ENCODE measurements around the gene FOXK2.

DNA sequence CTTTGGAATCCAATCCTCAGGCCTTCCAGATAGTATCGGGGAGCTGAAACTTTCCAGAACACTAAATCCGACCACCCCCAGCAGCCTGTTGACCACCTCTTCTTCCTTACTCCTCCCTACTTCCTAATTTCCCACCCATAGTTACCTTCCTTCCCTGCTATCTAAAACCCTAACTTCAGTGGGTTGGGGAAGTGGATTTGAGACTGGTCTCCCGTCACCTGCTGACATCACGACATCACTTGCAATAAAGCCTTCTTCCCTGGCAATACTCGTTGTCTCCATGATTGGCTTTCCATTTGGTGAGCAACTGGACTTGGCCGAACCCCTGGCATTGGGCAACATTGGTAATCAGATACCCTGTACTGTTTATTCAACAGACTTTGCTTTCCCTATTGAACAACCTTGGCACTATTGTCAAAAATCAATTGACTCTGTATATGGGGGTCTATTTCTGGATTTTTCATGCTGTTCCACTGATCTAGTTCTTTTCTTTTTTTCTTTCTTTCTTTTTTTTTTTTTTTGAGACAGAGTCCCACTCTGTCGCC lies 11.8 kb upstream of the FOXK2 start:
- no peak for TF ChIP-seq BHLHE40 (IDR thresholded peaks at IDR 0.05; ENCODE audit: low read depth, low read length)
- TF ChIP-seq ZSCAN20 (CRISPR knock-in tag; IDR thresholded peaks at IDR 0.05): no peak
- TF ChIP-seq, protein P1, sequence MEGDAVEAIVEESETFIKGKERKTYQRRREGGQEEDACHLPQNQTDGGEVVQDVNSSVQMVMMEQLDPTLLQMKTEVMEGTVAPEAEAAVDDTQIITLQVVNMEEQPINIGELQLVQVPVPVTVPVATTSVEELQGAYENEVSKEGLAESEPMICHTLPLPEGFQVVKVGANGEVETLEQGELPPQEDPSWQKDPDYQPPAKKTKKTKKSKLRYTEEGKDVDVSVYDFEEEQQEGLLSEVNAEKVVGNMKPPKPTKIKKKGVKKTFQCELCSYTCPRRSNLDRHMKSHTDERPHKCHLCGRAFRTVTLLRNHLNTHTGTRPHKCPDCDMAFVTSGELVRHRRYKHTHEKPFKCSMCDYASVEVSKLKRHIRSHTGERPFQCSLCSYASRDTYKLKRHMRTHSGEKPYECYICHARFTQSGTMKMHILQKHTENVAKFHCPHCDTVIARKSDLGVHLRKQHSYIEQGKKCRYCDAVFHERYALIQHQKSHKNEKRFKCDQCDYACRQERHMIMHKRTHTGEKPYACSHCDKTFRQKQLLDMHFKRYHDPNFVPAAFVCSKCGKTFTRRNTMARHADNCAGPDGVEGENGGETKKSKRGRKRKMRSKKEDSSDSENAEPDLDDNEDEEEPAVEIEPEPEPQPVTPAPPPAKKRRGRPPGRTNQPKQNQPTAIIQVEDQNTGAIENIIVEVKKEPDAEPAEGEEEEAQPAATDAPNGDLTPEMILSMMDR (IDR thresholded peaks at IDR 0.05): no peak
- TF ChIP-seq CHD2 (IDR thresholded peaks at IDR 0.05; ENCODE audit: low read length, partially characterized antibody): no peak
- TF ChIP-seq HOXA7 (CRISPR knock-in tag; IDR thresholded peaks at IDR 0.05): no peak
- no peak for TF ChIP-seq POLR2A (IDR thresholded peaks at IDR 0.05; ENCODE audit: low read length)
- TF ChIP-seq RFX5 (IDR thresholded peaks at IDR 0.05): no peak
- TF ChIP-seq JUNB (IDR thresholded peaks at IDR 0.05): no peak
- no peak for TF ChIP-seq RAD21 (conservative IDR thresholded peaks at IDR 0.05 in 1 of 2, IDR thresholded peaks at IDR 0.05 in 1 of 2)
- TF ChIP-seq, protein P2, sequence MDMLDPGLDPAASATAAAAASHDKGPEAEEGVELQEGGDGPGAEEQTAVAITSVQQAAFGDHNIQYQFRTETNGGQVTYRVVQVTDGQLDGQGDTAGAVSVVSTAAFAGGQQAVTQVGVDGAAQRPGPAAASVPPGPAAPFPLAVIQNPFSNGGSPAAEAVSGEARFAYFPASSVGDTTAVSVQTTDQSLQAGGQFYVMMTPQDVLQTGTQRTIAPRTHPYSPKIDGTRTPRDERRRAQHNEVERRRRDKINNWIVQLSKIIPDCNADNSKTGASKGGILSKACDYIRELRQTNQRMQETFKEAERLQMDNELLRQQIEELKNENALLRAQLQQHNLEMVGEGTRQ (IDR thresholded peaks at IDR 0.05): no peak
- no peak for TF ChIP-seq MYC (IDR thresholded peaks at IDR 0.05; ENCODE audit: borderline replicate concordance, low read length)
- TF ChIP-seq KDM1A (IDR thresholded peaks at IDR 0.05; ENCODE audit: low read depth): no peak
- TF ChIP-seq ZFP36 (IDR thresholded peaks at IDR 0.05; ENCODE audit: borderline replicate concordance, partially characterized antibody): no peak
- TF ChIP-seq PHF8 (IDR thresholded peaks at IDR 0.05; ENCODE audit: borderline replicate concordance, low read depth): no peak
